GM12864 (cell line): ENCODE results near the gene AJAP1.

Experiments used
- DNase-seq: peaks from one replicate; pipeline ENCODE4 v3.0.0-alpha.2; 2011; ENCODE audit warnings: low read depth
- H3K4me3 ChIP-seq: 2 replicates; pipeline ENCODE4 v1.5.1; 2011; ENCODE audit warnings: mild to moderate bottlenecking, low read depth, low read length, control low read depth
- TF ChIP-seq, protein P1 (sequence below): IDR thresholded peaks from 2 replicates; pipeline ENCODE4 v1.5.1; 2011; ENCODE audit warnings: low read depth, mild to moderate bottlenecking, moderate library complexity, low read length, control low read depth, inconsistent platforms; ENCODE audit errors: missing control alignments

AJAP1 gene

DNA sequence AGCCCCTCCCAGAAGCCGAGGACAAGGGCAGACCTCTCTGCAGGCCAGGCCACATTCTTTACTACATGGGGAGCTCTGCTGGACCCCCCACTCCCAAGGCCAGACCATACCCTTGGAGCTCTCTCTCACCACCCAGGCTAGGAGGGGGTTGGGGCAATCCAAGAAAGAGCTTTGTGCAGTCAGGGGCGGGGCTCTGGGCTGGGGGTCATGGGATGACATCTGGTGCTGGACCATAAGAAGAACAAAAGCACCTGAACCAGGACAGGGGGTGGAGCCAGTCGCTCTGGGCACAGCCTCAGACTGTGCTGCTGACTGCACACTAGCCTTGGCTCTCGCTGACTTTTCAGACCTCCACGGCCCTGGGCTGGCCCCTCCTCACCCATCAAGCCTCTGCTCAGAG lies 23.1 kb upstream of the AJAP1 start:
- TF ChIP-seq, protein P1, sequence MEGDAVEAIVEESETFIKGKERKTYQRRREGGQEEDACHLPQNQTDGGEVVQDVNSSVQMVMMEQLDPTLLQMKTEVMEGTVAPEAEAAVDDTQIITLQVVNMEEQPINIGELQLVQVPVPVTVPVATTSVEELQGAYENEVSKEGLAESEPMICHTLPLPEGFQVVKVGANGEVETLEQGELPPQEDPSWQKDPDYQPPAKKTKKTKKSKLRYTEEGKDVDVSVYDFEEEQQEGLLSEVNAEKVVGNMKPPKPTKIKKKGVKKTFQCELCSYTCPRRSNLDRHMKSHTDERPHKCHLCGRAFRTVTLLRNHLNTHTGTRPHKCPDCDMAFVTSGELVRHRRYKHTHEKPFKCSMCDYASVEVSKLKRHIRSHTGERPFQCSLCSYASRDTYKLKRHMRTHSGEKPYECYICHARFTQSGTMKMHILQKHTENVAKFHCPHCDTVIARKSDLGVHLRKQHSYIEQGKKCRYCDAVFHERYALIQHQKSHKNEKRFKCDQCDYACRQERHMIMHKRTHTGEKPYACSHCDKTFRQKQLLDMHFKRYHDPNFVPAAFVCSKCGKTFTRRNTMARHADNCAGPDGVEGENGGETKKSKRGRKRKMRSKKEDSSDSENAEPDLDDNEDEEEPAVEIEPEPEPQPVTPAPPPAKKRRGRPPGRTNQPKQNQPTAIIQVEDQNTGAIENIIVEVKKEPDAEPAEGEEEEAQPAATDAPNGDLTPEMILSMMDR, result no peak
- H3K4me3 ChIP-seq, result no peak overlapping the region
- no peak for DNase-seq

- DNase-seq, result no peak
- TF ChIP-seq, protein P1, result no peak
- no peak overlapping the region for H3K4me3 ChIP-seq
Measured at GRCh38 chr1:4633346-4633745, 21.1 kb upstream of the AJAP1 start.

- H3K4me3 ChIP-seq, result no peak overlapping the region
- TF ChIP-seq, protein P1, result no peak
- no peak for DNase-seq
Measured at GRCh38 chr1:4634156-4634792, 20.1 kb upstream of the AJAP1 start.

DNA sequence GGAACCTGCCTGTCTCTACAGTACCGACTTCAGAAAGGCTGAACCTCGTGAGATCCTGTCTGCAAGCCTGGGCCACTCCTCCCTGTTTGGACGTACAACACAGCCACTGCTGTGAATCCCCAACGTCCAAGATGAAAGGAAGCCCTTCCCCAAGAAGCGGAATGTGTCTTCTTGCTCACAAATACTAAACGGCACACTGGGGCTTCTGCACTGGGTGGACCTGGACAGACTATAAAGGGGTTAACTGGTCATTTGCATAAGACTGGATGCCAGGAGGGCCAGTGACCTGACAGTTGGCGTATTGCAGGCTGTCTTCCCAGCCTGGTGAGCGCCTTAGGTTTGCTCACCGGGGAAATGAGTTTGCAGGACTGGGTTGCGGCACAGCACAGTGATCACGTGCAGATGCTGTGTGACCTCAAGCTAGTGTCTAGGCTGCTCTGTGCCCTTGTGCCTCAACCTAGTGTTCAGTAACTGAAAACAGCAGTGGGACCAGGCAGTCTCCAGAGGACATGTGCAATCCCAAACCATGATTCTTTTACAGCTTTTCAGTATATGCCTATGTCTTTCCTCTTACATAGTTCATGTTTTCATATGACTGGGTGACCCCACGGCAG lies 19.5 kb upstream of the AJAP1 start:
- DNase-seq, result no peak
- TF ChIP-seq, protein P1, result no peak
- no peak overlapping the region for H3K4me3 ChIP-seq

- TF ChIP-seq, protein P1, result no peak
- DNase-seq, result no peak
- no peak overlapping the region for H3K4me3 ChIP-seq
Measured at GRCh38 chr1:4636186-4636585, 18.2 kb upstream of the AJAP1 start.

- H3K4me3 ChIP-seq, result no peak overlapping the region
- TF ChIP-seq, protein P1, result no peak
- no peak for DNase-seq
Measured at GRCh38 chr1:4636644-4637380, 17.6 kb upstream of the AJAP1 start.
